D721Med (cell line): ENCODE results near the gene FBXO31.

ENCODE experiments used
- DNase-seq: peaks from one replicate; pipeline ENCODE4 v3.0.0; 2011; ENCODE audit warnings: low spot score; ENCODE audit not compliant: insufficient read length
- FAIRE-seq: peaks from 2 replicates; lab custom pipeline; 2011; peaks lifted over from hg19 to GRCh38; lab: Jason Lieb, UNC
- CTCF ChIP-seq: IDR thresholded peaks from 2 replicates; pipeline ENCODE4 v1.5.1; 2012; ENCODE audit warnings: mild to moderate bottlenecking, control low read depth; ENCODE audit not compliant: insufficient read depth; ENCODE audit errors: missing control alignments

The FBXO31 gene

GRCh38 chr16:87345726-87346424 lies 37.7 kb downstream of the FBXO31 start:
- DNase-seq (no peak), FAIRE-seq (no peak)
- TF ChIP-seq CTCF: no peak

DNA sequence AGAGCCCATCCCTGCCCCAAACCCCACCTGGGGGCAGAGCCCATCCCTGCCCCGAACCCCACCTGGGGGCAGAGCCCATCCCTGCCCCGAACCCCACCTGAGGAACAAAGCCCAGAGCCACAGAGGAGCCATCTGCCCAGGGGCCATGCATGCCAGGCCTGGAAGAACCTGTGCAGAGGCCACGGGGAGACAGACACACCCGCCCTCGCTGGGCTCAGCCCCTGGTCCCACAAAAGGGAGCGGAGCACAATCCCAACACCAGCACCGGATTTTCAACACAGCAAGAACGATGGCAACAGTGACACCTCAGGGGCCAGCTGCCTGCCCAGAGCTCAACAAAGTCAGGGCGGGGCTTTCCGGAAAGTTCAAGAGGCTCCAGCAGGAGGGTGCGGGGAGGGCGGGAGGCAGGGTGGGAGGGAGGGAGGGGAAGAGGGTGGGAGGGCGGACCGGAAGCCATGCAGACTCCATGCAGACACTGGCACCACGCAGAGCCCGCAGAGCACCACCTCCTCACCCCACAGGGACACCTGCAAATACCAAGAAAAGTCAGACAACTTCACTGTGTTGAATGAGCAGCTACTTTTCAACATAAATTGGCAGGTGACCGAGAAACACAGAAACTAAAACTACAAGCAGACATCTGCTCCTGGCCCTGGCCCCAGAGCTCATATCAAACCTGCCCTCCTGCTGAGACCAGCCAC lies 38.5 kb downstream of the FBXO31 start:
- TF ChIP-seq CTCF: no peak
- FAIRE-seq (no peak), DNase-seq (no peak)

- no peak for TF ChIP-seq CTCF
- FAIRE-seq (no peak), DNase-seq (no peak)
Measured at GRCh38 chr16:87344165-87344930, 39.2 kb downstream of the FBXO31 start.

- no peak for DNase-seq
- no peak for FAIRE-seq
- no peak for TF ChIP-seq CTCF
Measured at GRCh38 chr16:87343753-87344050, 39.9 kb downstream of the FBXO31 start.

GRCh38 chr16:87342978-87343752 lies 40.4 kb downstream of the FBXO31 start:
- TF ChIP-seq CTCF: no peak
- FAIRE-seq (no peak), DNase-seq (no peak)

DNA sequence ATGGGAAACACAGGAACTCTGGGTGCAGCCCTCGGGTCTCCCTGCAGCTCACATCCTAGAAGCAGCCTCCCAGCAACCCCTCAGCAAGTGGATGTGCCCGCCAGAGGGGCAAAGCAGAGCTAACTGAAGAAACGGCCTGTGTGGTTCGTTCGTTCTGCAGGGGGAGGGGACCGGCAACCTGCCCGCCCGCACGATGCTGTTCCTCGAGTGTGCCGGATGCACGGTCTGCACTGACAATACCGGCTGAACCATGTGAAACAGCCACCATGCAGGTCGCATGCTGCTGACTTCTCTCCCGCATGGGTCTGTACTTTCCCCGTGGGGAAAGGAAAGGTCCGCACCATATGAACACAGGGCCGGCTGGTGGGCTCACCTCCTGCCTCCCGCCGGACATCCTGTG lies 41.1 kb downstream of the FBXO31 start:
- FAIRE-seq (no peak), DNase-seq (no peak)
- no peak for TF ChIP-seq CTCF
